Small intestine (tissue), 7 donors: ENCODE results near the gene GPC3. TPM values are rescaled to one million over a fixed set of nuclear protein-coding genes. Genes with fewer than 3 reads are reported as not detected.

Source experiments
- DNase-seq, 2 donors: peaks; one replicate each; pipeline versions ENCODE4 v3.0.0 to v3.0.0-alpha.2; 2013
- FAIRE-seq: peaks from 2 replicates; lab custom pipeline; 2012; peaks lifted over from hg19 to GRCh38; lab: Jason Lieb, UNC
- H3K27ac ChIP-seq, 3 donors: one replicate each; pipeline ENCODE4 v1.5.1; 2013; ENCODE audit warnings: low read length in 2 of 3, mild to moderate bottlenecking in 2 of 3, control low read depth in 1 of 3, inconsistent platforms in 1 of 3, low read depth in 1 of 3, moderate library complexity in 1 of 3
- H3K27me3 ChIP-seq, 3 donors: one replicate each; pipeline ENCODE4 v1.6.1; 2013; ENCODE audit warnings: low read length in 3 of 3, inconsistent platforms in 1 of 3; ENCODE audit not compliant: control insufficient read depth in 3 of 3, insufficient read depth in 3 of 3
- H3K36me3 ChIP-seq, 3 donors: one replicate each; pipeline ENCODE4 v1.6.1; 2013; ENCODE audit warnings: low read length in 3 of 3, inconsistent platforms in 1 of 3, low read depth in 1 of 3, mild to moderate bottlenecking in 1 of 3, moderate library complexity in 1 of 3; ENCODE audit not compliant: control insufficient read depth in 3 of 3, insufficient read depth in 2 of 3
- H3K4me1 ChIP-seq, 3 donors: one replicate each; pipeline ENCODE4 v1.6.1; 2013; ENCODE audit warnings: low read length in 2 of 3, inconsistent platforms in 1 of 3, low read depth in 1 of 3, mild to moderate bottlenecking in 1 of 3, moderate library complexity in 1 of 3; ENCODE audit not compliant: control insufficient read depth in 3 of 3, insufficient read depth in 2 of 3
- H3K4me3 ChIP-seq, 3 donors: one replicate each; pipeline ENCODE4 v1.5.1; 2013; ENCODE audit warnings: low read length in 3 of 3, control low read depth in 1 of 3, inconsistent platforms in 1 of 3, low read depth in 1 of 3, mild to moderate bottlenecking in 1 of 3, moderate library complexity in 1 of 3
- H3K9me3 ChIP-seq, 2 donors: one replicate each; pipeline ENCODE4 v1.6.1; 2013; ENCODE audit warnings: low read depth in 1 of 2, low read length in 1 of 2; ENCODE audit not compliant: control insufficient read depth in 2 of 2, insufficient read depth in 1 of 2
- WGBS, 3 donors: extraction: QIAGEN DNeasy Blood & Tissue Kit; methylation state at CpG; one replicate each; pipeline ENCODE4 v1.1.7; 2013; 5-methylcytosine and 5-hydroxymethylcytosine counted together
- polyA plus RNA-seq, 4 donors: library from polyadenylated mRNA; stranded (reverse) in 3 of 4; unstranded in 1 of 4; fragments of 200-250 nt in 3 of 4; fragments of 120-200 nt in 1 of 4; gene quantifications; one replicate each; pipeline versions ENCODE4 v1.2.1 to v1.2.3, GENCODE V29; 2013
- donor health status: healthy with polysubstance abuse.
- donor health status: control.
- donor health status: control.
- donor health status: Bipolar disorder and iron deficiency.
- donor health status: healthy.

Gene GPC3
- polyA plus RNA-seq, 4 donors: 14.3 to 186 TPM; not detected in 2

- Histone ChIP-seq H3K4me1 (no peaks in the 10 kb centered on the region), H3K27ac (no peak overlapping the region), H3K4me3 (no peak overlapping the region), H3K36me3 (no peaks in the 10 kb centered on the region), H3K9me3 (no peaks in the 10 kb centered on the region), H3K27me3 (peaks cover 0 to 2% (median 0%) of the 10 kb centered on the region in 3 donors)
- WGBS, 3 donors: 38 to 50% (median 44%) methylated on average over 2 of the region's 2 CpGs
- FAIRE-seq (no peak), DNase-seq (no peak)
Measured at GRCh38 chrX:133947022-133947421, 38.4 kb downstream of the GPC3 start.

- WGBS, 3 donors: 56 to 89% (median 75%) methylated on average over 1 of the region's 1 CpG
- Histone ChIP-seq H3K9me3 (no peaks in the 10 kb centered on the region), H3K27ac (no peak overlapping the region), H3K4me1 (peaks cover 0 to 4% (median 0%) of the 10 kb centered on the region in 3 donors), H3K4me3 (no peak overlapping the region), H3K36me3 (no peaks in the 10 kb centered on the region), H3K27me3 (peaks cover 0 to 2% (median 0%) of the 10 kb centered on the region in 3 donors)
- DNase-seq: no peak
- no peak for FAIRE-seq
Measured at GRCh38 chrX:133943507-133943906, 41.9 kb downstream of the GPC3 start.

- Histone ChIP-seq H3K4me3 (no peak overlapping the region), H3K36me3 (no peaks in the 10 kb centered on the region), H3K27me3 (no peaks in the 10 kb centered on the region), H3K9me3 (no peaks in the 10 kb centered on the region), H3K4me1 (peaks cover 0 to 9% (median 0%) of the 10 kb centered on the region in 3 donors), H3K27ac (no peak overlapping the region)
- FAIRE-seq (no peak), DNase-seq (no peak)
- WGBS, 3 donors: 64 to 87% (median 64%) methylated on average over 2 of the region's 2 CpGs
Measured at GRCh38 chrX:133939655-133940302, 45.6 kb downstream of the GPC3 start.

DNA sequence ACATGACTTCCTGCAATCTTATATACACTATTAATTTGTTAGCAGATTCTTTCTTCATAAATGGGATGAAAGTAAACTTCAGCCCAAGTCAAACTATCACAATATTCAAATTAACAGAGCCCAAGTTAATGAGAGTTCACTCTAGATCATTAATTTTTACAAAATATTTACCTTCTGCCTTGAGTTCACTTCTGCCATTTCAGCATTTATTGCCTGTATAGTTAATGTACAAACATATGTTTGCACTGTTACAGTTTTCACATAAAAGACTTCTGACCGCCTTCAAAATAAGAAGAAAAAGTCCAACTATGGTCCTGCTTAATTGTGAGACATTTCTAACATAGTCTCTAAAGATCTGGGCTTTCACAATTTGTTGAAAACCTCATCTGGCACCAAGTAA lies 46.9 kb downstream of the GPC3 start:
- FAIRE-seq: no peak

GRCh38 chrX:133937022-133937421 lies 48.4 kb downstream of the GPC3 start:
- Histone ChIP-seq H3K27me3 (no peaks in the 10 kb centered on the region), H3K4me1 (peaks cover 0 to 9% (median 0%) of the 10 kb centered on the region in 3 donors), H3K4me3 (no peak overlapping the region), H3K9me3 (no peaks in the 10 kb centered on the region), H3K27ac (no peak overlapping the region), H3K36me3 (no peaks in the 10 kb centered on the region)
- DNase-seq (no peak), FAIRE-seq (no peak)
- 78 to 91% (median 79%) methylated on average over 3 of the region's 3 CpGs for WGBS, 3 donors

More for the DNA sequence above, 46.9 kb downstream of the GPC3 start:
- Histone ChIP-seq H3K4me3 (no peak overlapping the region), H3K4me1 (peaks cover 0 to 9% (median 0%) of the 10 kb centered on the region in 3 donors), H3K9me3 (no peaks in the 10 kb centered on the region), H3K27ac (peak overlapping the region in 1 of 3 donors; percentile 28), H3K36me3 (no peaks in the 10 kb centered on the region), H3K27me3 (no peaks in the 10 kb centered on the region)
- 27 to 77% (median 38%) methylated on average over 1 of the region's 1 CpG for WGBS, 3 donors
- peak in 1 of 2 donors; percentile 19 for DNase-seq

GRCh38 chrX:133935076-133935475 lies 50.3 kb downstream of the GPC3 start:
- 43 to 54% (median 47%) methylated on average over 4 of the region's 4 CpGs for WGBS, 3 donors
- H3K27ac ChIP-seq: peak overlapping the region in 1 of 3 donors; percentile 51
- no peaks in the 10 kb centered on the region for H3K27me3 ChIP-seq
- no peaks in the 10 kb centered on the region for H3K9me3 ChIP-seq
- DNase-seq: peak in 1 of 2 donors; percentile 45
- H3K4me1 ChIP-seq: peaks cover 0 to 5% (median 0%) of the 10 kb centered on the region in 3 donors
- no peak overlapping the region for H3K4me3 ChIP-seq
- FAIRE-seq: no peak
- H3K36me3 ChIP-seq: no peaks in the 10 kb centered on the region

DNA sequence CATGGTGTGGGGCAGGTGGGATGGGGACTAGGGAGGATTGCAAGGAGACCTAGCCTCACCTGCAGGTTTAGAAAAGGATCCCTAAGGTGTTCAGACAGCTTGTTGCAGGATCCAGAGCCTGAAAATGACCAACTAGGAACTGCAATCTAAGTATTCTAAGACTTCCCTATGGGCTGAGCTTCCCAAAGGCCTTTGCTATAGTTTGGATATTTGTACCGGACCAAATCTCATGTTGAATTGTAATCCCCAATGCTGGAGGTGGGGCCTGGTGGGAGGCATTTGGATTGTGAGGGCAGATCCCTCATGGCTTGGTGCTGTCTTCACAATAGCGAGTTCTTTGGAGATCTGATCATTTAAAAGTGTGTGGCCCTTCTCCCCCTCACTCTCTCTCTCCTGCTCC lies 52.1 kb downstream of the GPC3 start:
- Histone ChIP-seq H3K27me3 (no peaks in the 10 kb centered on the region), H3K36me3 (no peaks in the 10 kb centered on the region), H3K9me3 (no peaks in the 10 kb centered on the region), H3K4me3 (no peak overlapping the region), H3K27ac (no peak overlapping the region), H3K4me1 (peaks cover 0 to 3% (median 0%) of the 10 kb centered on the region in 3 donors)
- DNase-seq (no peak), FAIRE-seq (no peak)
- 77 to 93% (median 89%) methylated on average over 2 of the region's 2 CpGs for WGBS, 3 donors

DNA sequence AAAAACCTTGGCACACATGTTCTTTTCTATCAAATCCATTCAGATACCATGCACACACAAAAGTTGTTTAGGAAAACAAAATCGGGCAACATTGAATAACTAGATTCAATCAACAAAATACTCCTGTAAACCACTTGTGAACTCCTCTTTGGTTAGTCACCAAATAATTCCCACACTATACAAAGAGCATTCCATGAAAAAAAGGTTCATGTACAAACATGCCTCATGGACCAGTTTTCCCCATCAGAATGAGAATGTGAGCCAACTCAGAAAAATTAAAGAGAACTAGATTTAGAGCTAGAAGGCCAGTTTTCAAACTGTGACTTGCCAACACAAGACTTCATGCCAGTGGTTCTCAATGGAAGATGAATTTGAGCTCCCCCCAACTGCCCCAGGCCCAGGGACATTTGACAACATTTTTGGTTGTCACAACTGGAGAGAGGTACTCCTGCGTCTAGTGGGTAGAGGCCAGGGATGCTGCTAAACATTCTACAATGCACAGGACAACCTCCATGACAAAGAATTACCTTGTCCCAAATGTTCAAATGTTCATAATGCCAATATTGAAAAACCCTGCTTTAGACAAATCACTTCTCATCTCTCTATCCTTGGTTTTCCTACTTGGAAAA lies 55.4 kb downstream of the GPC3 start:
- Histone ChIP-seq H3K27me3 (no peaks in the 10 kb centered on the region), H3K9me3 (no peaks in the 10 kb centered on the region), H3K36me3 (no peaks in the 10 kb centered on the region), H3K27ac (no peak overlapping the region), H3K4me1 (no peaks in the 10 kb centered on the region), H3K4me3 (no peak overlapping the region)
- 88% methylated on average over 2 of the region's 2 CpGs for WGBS, 3 donors
- DNase-seq: no peak
- no peak for FAIRE-seq
